ENCODE measurements around the gene HLA-DMA.

The HLA-DMA gene

GRCh38 chr6:32912951-32913350 lies 39.9 kb downstream of the HLA-DMA start:
- no peak for DNase-seq

DNA sequence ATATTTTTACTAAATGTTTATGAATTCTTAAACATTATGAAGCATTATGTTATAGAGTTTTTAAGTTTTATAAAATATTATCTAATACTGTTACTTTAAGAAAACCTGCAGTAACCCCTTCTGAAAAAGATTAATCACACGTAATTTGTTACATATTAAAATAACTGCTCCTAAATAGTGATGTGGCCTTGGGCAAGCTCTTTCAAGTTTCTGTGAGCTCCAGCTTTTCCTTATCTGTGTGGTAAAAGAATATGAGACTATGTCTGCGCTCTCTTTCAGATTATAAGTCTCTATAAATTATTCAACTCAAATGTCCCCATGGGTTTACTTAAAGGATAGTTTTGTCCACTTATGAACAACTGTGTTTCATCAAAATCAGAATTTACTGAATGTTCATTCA lies 44.0 kb downstream of the HLA-DMA start:
- DNase-seq = no peak

DNA sequence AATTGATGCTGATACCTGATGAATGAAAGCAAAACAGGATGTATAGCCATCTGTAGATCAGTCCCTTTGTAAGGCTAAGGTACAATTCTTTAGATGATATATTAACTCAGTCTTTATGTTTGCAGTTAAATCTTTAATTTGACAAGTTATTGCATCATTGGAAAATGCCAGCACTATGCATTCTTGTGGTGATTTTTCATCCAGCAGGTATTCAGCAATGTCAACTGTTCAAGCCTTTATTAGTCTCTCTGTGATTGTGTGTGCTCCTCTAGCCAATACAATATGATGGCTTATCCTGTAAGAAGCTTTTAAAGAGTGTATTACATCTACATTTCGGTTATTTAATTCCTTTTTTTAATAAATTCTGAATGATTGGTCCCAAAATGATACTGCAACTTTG lies 46.4 kb downstream of the HLA-DMA start:
- no peak for DNase-seq

DNA sequence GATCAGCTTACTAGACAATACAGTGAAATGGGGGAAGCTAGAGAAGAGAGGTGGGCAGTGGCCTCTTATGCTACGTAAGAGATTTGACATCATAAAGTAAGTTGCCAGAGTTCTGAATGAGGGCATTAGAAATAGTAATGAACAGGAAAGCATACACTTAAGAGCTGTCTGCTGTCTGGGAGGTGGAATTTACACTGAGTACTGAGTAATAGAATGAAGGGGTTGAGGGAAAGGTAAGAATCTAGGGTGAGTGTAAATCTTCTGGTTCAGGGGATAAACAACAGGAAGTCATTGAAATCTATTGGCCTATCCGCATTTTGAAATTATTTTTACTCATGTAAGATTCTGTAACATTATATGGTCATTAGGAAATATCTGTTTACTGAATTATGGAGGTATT lies 47.8 kb downstream of the HLA-DMA start:
- no peak for DNase-seq

GRCh38 chr6:32903952-32904351 lies 48.9 kb downstream of the HLA-DMA start:
- no peak for DNase-seq

Data from activated naive CD4-positive, alpha-beta T cell treated with anti-CD3 and anti-CD28 coated beads, Interleukin-2, amount 50 U/mL, for 16 hours (primary cell).